DND-41 (cell line): ENCODE results near the gene LMNTD2.

Source experiments
- ATAC-seq: fragments of 200-7000 bp; cut with Tn5 transposase; 3 replicates; pipeline ENCODE4 v1.9.1; 2021; ENCODE audit warnings: low read depth; ENCODE audit not compliant: insufficient read depth
- DNase-seq: peaks from one replicate; pipeline ENCODE4 v3.0.0-alpha.2; 2020
- H2AFZ ChIP-seq: 2 replicates; pipeline ENCODE4 v1.6.0; 2012; ENCODE audit warnings: low read depth, low read length
- H3K27ac ChIP-seq: 2 replicates; pipeline ENCODE4 v1.5.1; 2012; ENCODE audit warnings: low read length, inconsistent platforms
- H3K27me3 ChIP-seq: fragments of 200-600 bp; sonication (generic); 2 replicates; pipeline ENCODE4 v1.6.0; 2012; ENCODE audit warnings: low read length, mild to moderate bottlenecking, inconsistent platforms; ENCODE audit not compliant: insufficient read depth, poor library complexity
- H3K36me3 ChIP-seq: 2 replicates; pipeline ENCODE4 v1.5.1; 2012; ENCODE audit warnings: low read length, inconsistent platforms; ENCODE audit not compliant: insufficient read depth
- H3K4me1 ChIP-seq: 2 replicates; pipeline ENCODE4 v1.5.1; 2012; ENCODE audit warnings: mild to moderate bottlenecking, low read length; ENCODE audit not compliant: insufficient read depth
- H3K4me2 ChIP-seq: 2 replicates; pipeline ENCODE4 v1.6.0; 2012; ENCODE audit warnings: mild to moderate bottlenecking, moderate library complexity, low read length, inconsistent platforms; ENCODE audit not compliant: insufficient read depth
- H3K4me3 ChIP-seq, 2 experiments: fragments of 200-600 bp in 1 of 2; shearing (Covaris generic) in 1 of 2; 2 replicates each; pipeline ENCODE4 v1.5.1; 2012 to 2016; ENCODE audit warnings: inconsistent platforms in 2 of 2, low read length in 2 of 2, mild to moderate bottlenecking in 2 of 2, low read depth in 1 of 2, moderate library complexity in 1 of 2
- H3K79me2 ChIP-seq: 2 replicates; pipeline ENCODE4 v1.6.0; 2012; ENCODE audit warnings: low read length, inconsistent platforms; ENCODE audit not compliant: insufficient read depth
- H3K9ac ChIP-seq: 2 replicates; pipeline ENCODE4 v1.6.0; 2012; ENCODE audit warnings: low read depth, mild to moderate bottlenecking, inconsistent platforms, low read length, moderate library complexity
- H3K9me3 ChIP-seq: 2 replicates; pipeline ENCODE4 v1.5.1; 2012; ENCODE audit warnings: low read length, moderate library complexity, mild to moderate bottlenecking, inconsistent platforms; ENCODE audit not compliant: insufficient read depth, severe bottlenecking
- H4K20me1 ChIP-seq: 2 replicates; pipeline ENCODE4 v1.6.0; 2012; ENCODE audit warnings: low read length; ENCODE audit not compliant: insufficient read depth
- CTCF ChIP-seq: IDR thresholded peaks from 2 replicates; pipeline ENCODE4 v1.5.1; 2012; ENCODE audit warnings: borderline replicate concordance, low read length, moderate library complexity, mild to moderate bottlenecking; ENCODE audit not compliant: poor library complexity, severe bottlenecking; ENCODE audit errors: extremely low read depth
- EZH2 ChIP-seq: IDR thresholded peaks from 3 replicates; pipeline ENCODE4 v1.6.1; 2012; ENCODE audit warnings: borderline replicate concordance, low read depth, mild to moderate bottlenecking, moderate library complexity, low read length, inconsistent platforms; ENCODE audit not compliant: severe bottlenecking

LMNTD2 gene

DNA sequence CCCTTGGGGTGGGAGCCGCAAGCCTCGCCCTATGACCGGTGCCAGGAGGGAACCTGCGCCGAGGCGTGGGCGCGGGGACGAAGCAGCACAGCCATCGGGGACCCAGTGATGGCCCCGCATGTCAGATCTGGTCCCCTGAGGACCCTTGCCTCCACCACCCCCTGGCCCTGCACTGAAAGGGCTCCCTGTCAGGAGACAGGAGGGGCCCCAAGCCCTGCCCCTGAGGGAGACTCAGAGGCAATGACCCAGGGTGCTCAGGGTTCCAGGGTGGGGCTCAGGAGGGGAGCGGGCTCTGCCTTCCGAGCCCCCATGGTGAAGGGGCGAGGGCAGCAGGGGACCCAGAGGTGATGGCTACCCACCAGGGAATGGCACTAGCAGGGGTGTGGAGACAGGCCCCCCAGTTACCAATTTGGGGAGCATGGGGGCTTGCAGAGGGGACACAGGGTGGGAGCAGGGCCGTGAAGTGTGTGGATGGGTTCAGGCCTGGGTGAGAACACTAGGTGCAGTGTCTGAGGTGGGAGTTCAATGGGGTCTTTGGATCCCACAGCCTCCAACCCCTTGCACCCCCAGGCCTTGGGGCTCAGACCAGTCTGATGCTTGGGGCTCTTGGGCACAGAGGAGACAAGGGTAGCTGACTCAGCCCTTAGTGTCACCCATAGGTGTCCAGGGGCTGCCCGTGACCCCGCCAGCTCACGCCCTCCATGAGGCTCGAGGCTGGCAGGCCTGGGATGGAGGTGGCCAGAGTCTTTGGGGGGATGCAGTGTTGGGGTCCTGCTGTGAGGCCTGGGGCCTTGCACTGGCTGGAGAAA, 22.7 kb downstream of the LMNTD2 start:
- Histone ChIP-seq H3K27me3 (no peaks in the 10 kb centered on the region), H3K36me3 (peaks cover 16% of the 10 kb centered on the region), H4K20me1 (peaks cover 19% of the 10 kb centered on the region), H3K9me3 (no peaks in the 10 kb centered on the region), H2AFZ (no peak overlapping the region), H3K79me2 (peaks cover 18% of the 10 kb centered on the region), H3K4me1 (peaks cover 41% of the 10 kb centered on the region), H3K4me2 (peak overlapping the region; percentile 26; the same call in 1 of the 2 replicates), H3K9ac (no peak overlapping the region), H3K27ac (no peak overlapping the region), H3K4me3 (no peak overlapping the region)
- DNase-seq (no peak), ATAC-seq (no peak)
- TF ChIP-seq CTCF (no peak), EZH2 (no peak)

- Histone ChIP-seq H3K79me2 (peaks cover 18% of the 10 kb centered on the region), H3K27ac (no peak within 1 kb of the TSS), H3K4me1 (peaks cover 41% of the 10 kb centered on the region), H3K9me3 (no peaks in the 10 kb centered on the region), H3K9ac (peak within 1 kb of the TSS; percentile 88; the same call in 1 of the 2 replicates), H3K27me3 (no peaks in the 10 kb centered on the region), H3K4me2 (peak within 1 kb of the TSS; percentile 98), H3K36me3 (peaks cover 24% of the 10 kb centered on the region), H4K20me1 (peaks cover 27% of the 10 kb centered on the region), H2AFZ (no peak within 1 kb of the TSS), H3K4me3 (peak within 1 kb of the TSS in 1 of 2 experiments; percentile 96; a peak in 1 of 4 replicates)
- no peak for TF ChIP-seq EZH2
- TF ChIP-seq CTCF = no peak
- DNase-seq = peak; percentile 80
- peak; percentile 20; the same call in 2 of the 3 replicates for ATAC-seq
These were observed 23.5 kb downstream of the LMNTD2 start, which contains the start of gene LRRC56 for GRCh38 chr11:536841-537621. LRRC56 (plus strand) TSS chr11:537527; CDS start chr11:540685, 3,158 bp downstream.

DNA sequence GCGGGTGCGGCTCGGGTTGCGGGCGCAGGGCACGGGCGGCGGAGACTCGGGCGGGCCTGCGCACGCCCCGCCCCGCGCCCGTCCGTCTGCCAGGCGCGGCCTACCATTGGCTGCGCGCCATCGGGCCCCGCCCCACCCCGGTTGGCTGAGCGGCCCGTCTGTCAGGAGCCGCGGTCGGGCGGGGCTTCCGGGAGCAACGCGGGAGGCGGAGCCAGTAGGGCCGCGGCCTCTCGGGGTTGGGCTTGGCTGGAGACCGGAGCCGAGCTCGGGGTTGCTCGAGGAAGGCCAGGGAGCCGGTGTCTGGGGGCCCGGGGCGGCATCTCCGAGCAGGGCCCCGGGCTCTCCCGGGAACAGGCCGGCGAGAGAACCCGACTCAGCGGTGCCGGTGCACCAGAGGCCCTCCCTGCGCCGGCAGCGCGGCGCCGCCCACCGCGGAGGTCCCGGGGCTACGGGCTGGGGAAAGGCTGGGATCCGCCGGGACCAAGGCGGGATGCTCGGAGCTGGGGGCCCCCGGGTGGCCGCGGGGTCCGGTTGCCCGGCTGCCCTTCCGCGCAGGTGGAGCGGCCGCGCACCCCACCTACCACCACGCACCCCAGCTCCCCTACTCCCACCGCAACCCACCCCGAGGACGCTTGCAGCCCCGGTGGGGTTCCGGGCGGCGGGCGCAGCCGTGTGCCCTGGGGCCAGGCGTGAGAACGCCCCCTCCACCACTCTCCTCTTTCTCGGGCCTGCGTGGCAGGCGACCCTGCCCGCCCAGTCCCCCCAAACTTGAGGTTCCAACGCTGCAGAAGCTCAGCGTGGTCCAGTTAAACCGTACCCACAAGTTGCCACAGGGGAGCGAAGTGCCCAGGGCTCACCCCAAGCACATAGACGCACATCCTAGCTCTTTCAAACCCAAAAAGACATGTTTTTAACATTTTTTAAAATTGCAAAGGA, 24.8 kb downstream of the LMNTD2 start, which contains the start of gene HRAS:
Gene HRAS, minus strand, starts transcription at position 58 of the 936 bp plus-strand sequence.
- no peaks in the 10 kb centered on the region for H3K27me3 ChIP-seq
- peaks cover 35% of the 10 kb centered on the region for H3K36me3 ChIP-seq
- TF ChIP-seq EZH2 (no peak), CTCF (no peak)
- H3K9me3 ChIP-seq = no peaks in the 10 kb centered on the region
- peak within 1 kb of the TSS; percentile 87 for H2AFZ ChIP-seq
- peak within 1 kb of the TSS; percentile 76 for H3K27ac ChIP-seq
- H3K4me2 ChIP-seq = peak within 1 kb of the TSS; percentile 98
- ATAC-seq (peak; percentile 94), DNase-seq (peak; percentile 95)
- H3K79me2 ChIP-seq = peaks cover 18% of the 10 kb centered on the region
- H3K4me1 ChIP-seq = peaks cover 41% of the 10 kb centered on the region
- H4K20me1 ChIP-seq = peaks cover 36% of the 10 kb centered on the region
- peak within 1 kb of the TSS; percentile 96 to 98 for H3K4me3 ChIP-seq
- peak within 1 kb of the TSS; percentile 88 for H3K9ac ChIP-seq
